Vagina (tissue), 2 donors: ENCODE results near the gene WNT7B. TPM values are rescaled to one million over a fixed set of nuclear protein-coding genes. Genes with fewer than 3 reads are reported as not detected.

Source experiments
- DNase-seq, 2 donors: peaks; one replicate each; pipeline ENCODE4 v3.0.0-alpha.2; 2017; ENCODE audit errors: extremely low spot score in 2 of 2
- H3K27ac ChIP-seq: fragments of 200-600 bp; sonication (generic); one replicate; pipeline ENCODE4 v1.5.1; 2019
- H3K27me3 ChIP-seq: fragments of 200-600 bp; sonication (generic); one replicate; pipeline ENCODE4 v1.5.1; 2019
- H3K36me3 ChIP-seq, 2 donors: fragments of 200-600 bp; sonication (generic); one replicate each; pipeline ENCODE4 v1.5.1; 2017 to 2019
- H3K4me1 ChIP-seq: fragments of 200-600 bp; sonication (generic); one replicate; pipeline ENCODE4 v1.5.1; 2019
- H3K4me3 ChIP-seq, 2 donors: fragments of 200-600 bp; sonication (generic); 1 replicate in 1 of 2; 2 replicates in 1 of 2; pipeline ENCODE4 v1.5.1; 2016 to 2019
- H3K9me3 ChIP-seq: fragments of 200-600 bp; sonication (generic); one replicate; pipeline ENCODE4 v1.5.1; 2019
- CTCF ChIP-seq, 3 experiments: fragments of 450-650 bp in 2 of 3; fragments of 200-600 bp in 1 of 3; sonication (generic) in 1 of 3; IDR thresholded peaks; one replicate each; pipeline ENCODE4 v1.5.1; 2017 to 2019; ENCODE audit warnings: antibody characterized with exemption in 3 of 3, mild to moderate bottlenecking in 2 of 3, moderate library complexity in 2 of 3
- POLR2A ChIP-seq, 2 donors: fragments of 450-650 bp; IDR thresholded peaks; one replicate each; pipeline ENCODE4 v1.6.1; 2017; ENCODE audit warnings: antibody characterized with exemption in 2 of 2, mild to moderate bottlenecking in 2 of 2, moderate library complexity in 2 of 2
- POLR2AphosphoS5 ChIP-seq, 2 donors: sonication (generic); formaldehyde crosslinking; IDR thresholded peaks; one replicate each; pipeline ENCODE4 v1.9.0; 2017; ENCODE audit warnings: antibody characterized with exemption in 2 of 2, mild to moderate bottlenecking in 2 of 2, low read depth in 1 of 2; ENCODE audit not compliant: insufficient read depth in 1 of 2
- intact Hi-C: fragments of 100-400 bp; cut with DNase I; formaldehyde crosslinking; loops from one replicate; pipeline ENCODE4 v1.15.1; 2023
- total RNA-seq: library from RNA; depleted of rRNA; stranded (reverse); fragments of >200 nt; gene quantifications from one replicate; pipeline ENCODE4 v1.2.3, GENCODE V29; 2016

Gene WNT7B
- total RNA-seq, 1 donor from 2014 or later, result 7.1 TPM

- intact Hi-C loops, result loop anchor here (10.0 kb wide), 1 partner anchor 296 kb away; the partner anchor contains the start of gene GTSE1
- no peaks in the 10 kb centered on the region for H3K36me3 ChIP-seq
- H3K4me1 ChIP-seq, result peaks cover 68% of the 10 kb centered on the region
- TF ChIP-seq POLR2AphosphoS5 (IDR thresholded peaks at IDR 0.05; ENCODE audit: insufficient read depth in 1 of 2, low read depth in 1 of 2), result no peak
- TF ChIP-seq CTCF (IDR thresholded peaks at IDR 0.05), result no peak
- H3K9me3 ChIP-seq, result no peaks in the 10 kb centered on the region
- H3K4me3 ChIP-seq, result no peak overlapping the region
- peak overlapping the region; percentile 82 for H3K27ac ChIP-seq
- H3K27me3 ChIP-seq, result no peaks in the 10 kb centered on the region
- DNase-seq, result no peak
Observed at GRCh38 chr22:45998638-45999378, 21.8 kb upstream of the WNT7B start.

- H3K27ac ChIP-seq, result peak overlapping the region; percentile 82
- DNase-seq, result no peak
- TF ChIP-seq POLR2A (IDR thresholded peaks at IDR 0.05) (no peak), POLR2AphosphoS5 (IDR thresholded peaks at IDR 0.05; ENCODE audit: insufficient read depth in 1 of 2, low read depth in 1 of 2) (no peak), CTCF (IDR thresholded peaks at IDR 0.05) (no peak)
- H3K4me3 ChIP-seq, result no peak overlapping the region
- H3K9me3 ChIP-seq, result no peaks in the 10 kb centered on the region
- H3K4me1 ChIP-seq, result peaks cover 64% of the 10 kb centered on the region
- no peaks in the 10 kb centered on the region for H3K36me3 ChIP-seq
- intact Hi-C loops, result loop anchor here (10.0 kb wide), 1 partner anchor 297 kb away; the partner anchor contains the start of gene GTSE1
- H3K27me3 ChIP-seq, result no peaks in the 10 kb centered on the region
Observed at GRCh38 chr22:45997777-45998637, 21.0 kb upstream of the WNT7B start.

GRCh38 chr22:45997077-45997776 lies 20.3 kb upstream of the WNT7B start:
- no peaks in the 10 kb centered on the region for H3K9me3 ChIP-seq
- H3K27ac ChIP-seq, result peak overlapping the region; percentile 82
- intact Hi-C loops, result loop anchor here (10.0 kb wide), 1 partner anchor 298 kb away; the partner anchor contains the start of gene GTSE1
- H3K4me3 ChIP-seq, result no peak overlapping the region
- DNase-seq, result no peak
- no peaks in the 10 kb centered on the region for H3K27me3 ChIP-seq
- H3K4me1 ChIP-seq, result peaks cover 57% of the 10 kb centered on the region
- no peaks in the 10 kb centered on the region for H3K36me3 ChIP-seq
- no peak for TF ChIP-seq POLR2A (IDR thresholded peaks at IDR 0.05)
- TF ChIP-seq POLR2AphosphoS5 (IDR thresholded peaks at IDR 0.05; ENCODE audit: insufficient read depth in 1 of 2, low read depth in 1 of 2), result peak; percentile 33 to 67

- H3K4me1 ChIP-seq, result peaks cover 49% of the 10 kb centered on the region
- no peak for DNase-seq
- no peaks in the 10 kb centered on the region for H3K9me3 ChIP-seq
- H3K4me3 ChIP-seq, result no peak overlapping the region
- intact Hi-C loops, result loop anchor here (10.0 kb wide), 1 partner anchor 298 kb away; the partner anchor contains the start of gene GTSE1
- no peaks in the 10 kb centered on the region for H3K27me3 ChIP-seq
- TF ChIP-seq POLR2A (IDR thresholded peaks at IDR 0.05) (no peak), POLR2AphosphoS5 (IDR thresholded peaks at IDR 0.05; ENCODE audit: insufficient read depth in 1 of 2, low read depth in 1 of 2) (no peak), CTCF (IDR thresholded peaks at IDR 0.05) (no peak)
- H3K27ac ChIP-seq, result peak overlapping the region; percentile 82
- no peaks in the 10 kb centered on the region for H3K36me3 ChIP-seq
Observed at GRCh38 chr22:45996241-45997076, 19.5 kb upstream of the WNT7B start.
